HG03457 (cell line): ENCODE results near the gene SLC44A2.

Source experiments
- ATAC-seq: cut with Tn5 transposase; IDR thresholded peaks from one replicate; pipeline ENCODE4 v1.9.1; 2021; ENCODE audit warnings: moderate number of reproducible peaks; ENCODE audit not compliant: unreplicated experiment

SLC44A2 gene

GRCh38 chr19:10680545-10681135 is 55.3 kb downstream of the SLC44A2 start:
- ATAC-seq: no peak

GRCh38 chr19:10681658-10682057 is 56.3 kb downstream of the SLC44A2 start:
- ATAC-seq: no peak

GRCh38 chr19:10682397-10683063 is 57.2 kb downstream of the SLC44A2 start:
- ATAC-seq: no peak

- ATAC-seq: no peak
Observed at GRCh38 chr19:10683064-10683426, 57.7 kb downstream of the SLC44A2 start.

- no peak for ATAC-seq
Observed at GRCh38 chr19:10683582-10683981, 58.2 kb downstream of the SLC44A2 start.

- ATAC-seq: no peak
Observed at GRCh38 chr19:10685210-10685609, 59.9 kb downstream of the SLC44A2 start.

GRCh38 chr19:10686193-10686592 is 60.8 kb downstream of the SLC44A2 start:
- ATAC-seq: no peak

- ATAC-seq: no peak
Observed at GRCh38 chr19:10686661-10687517, 61.5 kb downstream of the SLC44A2 start.

GRCh38 chr19:10687518-10688288 is 62.4 kb downstream of the SLC44A2 start:
- ATAC-seq: no peak

- ATAC-seq: no peak
Observed at GRCh38 chr19:10688545-10689280, 63.4 kb downstream of the SLC44A2 start.

- no peak for ATAC-seq
Observed at GRCh38 chr19:10690341-10690781, 65.0 kb downstream of the SLC44A2 start.

- no peak for ATAC-seq
Observed at GRCh38 chr19:10691178-10691881, 66.0 kb downstream of the SLC44A2 start.

GRCh38 chr19:10691883-10692282 is 66.5 kb downstream of the SLC44A2 start:
- ATAC-seq: no peak

GRCh38 chr19:10692673-10693264 is 67.4 kb downstream of the SLC44A2 start:
- ATAC-seq: no peak
